KBM-7 (cell line): ENCODE results near the gene PIWIL1.

Experiments
- DNase-seq: peaks from one replicate; pipeline ENCODE4 v3.0.0-alpha.2; 2015
- in situ Hi-C: fragments of 300-500 bp; cut with MboI; formaldehyde crosslinking; loops from 2 replicates; pipeline ENCODE4 v1.14.3; 2020; ENCODE audit warnings: low sequenced_read_pairs, low pct_unique_long_range_greater_than_20kb, mixed read lengths

PIWIL1 gene

DNA sequence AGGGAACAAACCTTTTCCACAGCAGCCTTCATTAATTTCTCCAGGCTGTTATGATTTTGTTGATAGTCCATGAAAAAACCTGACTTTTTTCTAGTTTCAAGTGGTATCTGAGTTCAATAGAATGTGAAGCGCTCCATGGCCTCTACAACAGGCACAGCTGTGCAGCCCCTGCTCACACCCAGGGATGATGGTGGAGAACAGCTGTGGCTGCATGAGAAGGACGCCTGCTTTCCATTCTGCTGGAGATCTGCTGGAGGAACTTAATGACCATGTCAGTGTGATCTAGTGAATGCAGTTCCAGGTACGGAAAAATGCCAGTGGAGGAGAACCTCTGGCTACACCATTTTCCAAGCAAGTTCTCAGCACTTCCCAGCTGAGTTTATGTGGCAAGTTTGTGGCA lies 80.6 kb downstream of the PIWIL1 start:
- in situ Hi-C loops = no loop called here
- DNase-seq = no peak

DNA sequence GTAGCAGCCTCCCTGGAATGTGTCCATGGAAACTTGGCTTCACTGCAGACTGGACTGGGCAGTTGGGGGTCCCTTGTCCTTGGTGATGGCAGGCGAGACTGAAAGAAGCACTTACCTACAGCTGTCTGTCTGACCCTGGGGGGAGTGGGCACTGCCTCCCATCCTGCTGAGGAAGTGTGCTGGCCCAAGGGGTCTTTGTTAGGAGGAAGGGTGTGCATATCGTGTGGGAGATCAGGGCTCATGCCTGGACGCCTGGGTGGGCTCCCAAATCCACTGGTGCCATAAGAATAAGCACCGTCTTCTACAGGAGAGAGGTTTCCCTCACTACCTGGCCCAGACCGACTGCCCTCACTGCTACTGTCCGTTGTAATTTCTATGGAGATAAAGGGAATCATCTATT lies 81.4 kb downstream of the PIWIL1 start:
- in situ Hi-C loops = no loop called here
- no peak for DNase-seq

DNA sequence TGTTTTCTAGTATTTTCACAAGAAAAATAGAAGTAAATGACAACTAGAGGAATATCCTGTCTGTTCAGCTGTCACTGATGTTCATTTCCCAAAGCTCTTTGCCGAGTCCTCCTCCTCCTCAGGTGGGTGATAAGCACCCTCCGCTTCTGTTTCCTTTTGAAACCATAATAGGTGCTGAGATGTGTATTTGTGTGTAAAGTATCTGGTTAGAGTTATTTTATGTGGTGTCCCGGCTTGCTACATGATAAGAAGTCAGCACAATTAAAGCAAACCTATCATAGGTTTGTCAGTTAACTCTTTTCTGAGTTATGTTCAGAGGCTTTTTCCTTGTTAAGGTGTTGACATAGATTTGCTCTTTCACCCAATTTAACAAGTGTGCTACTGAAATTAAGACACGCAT lies 82.4 kb downstream of the PIWIL1 start:
- in situ Hi-C loops = no loop called here
- no peak for DNase-seq

DNA sequence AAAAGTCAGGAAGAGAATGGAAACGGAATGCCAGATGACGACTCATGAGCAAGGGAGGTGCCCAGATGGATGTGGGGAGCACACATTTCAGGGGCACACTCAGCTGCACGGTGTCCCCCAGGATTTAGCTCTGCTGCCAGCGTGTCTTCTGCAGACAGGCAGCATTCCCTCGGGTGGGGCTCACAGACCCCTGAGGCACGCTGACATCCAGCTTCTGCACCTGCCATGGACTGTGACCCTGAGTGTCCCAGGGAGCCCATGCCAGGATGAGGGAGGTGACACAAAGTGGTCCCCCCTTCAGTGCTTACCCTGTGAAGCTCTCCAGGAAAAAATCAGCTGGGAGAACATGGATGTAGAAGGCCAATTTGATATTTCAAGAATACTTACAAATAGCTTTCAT lies 84.2 kb downstream of the PIWIL1 start:
- DNase-seq = no peak
- in situ Hi-C loops = no loop called here
